Cardiac fibroblast (primary cell): ENCODE measurements around the gene FGD6.

Source experiments
- DNase-seq, 2 donors: peaks; one replicate each; pipeline versions ENCODE4 v3.0.0 to v3.0.0-alpha.2; 2010; ENCODE audit warnings: low read depth in 2 of 2
- H3K4me3 ChIP-seq, 2 donors: replicated peaks in 1 of 2; 1 replicate in 1 of 2; 2 replicates in 1 of 2; pipeline ENCODE4 v1.5.1; 2011; ENCODE audit warnings: low read depth in 2 of 2, low read length in 2 of 2, mild to moderate bottlenecking in 2 of 2, moderate library complexity in 1 of 2
- CTCF ChIP-seq: IDR thresholded peaks from one replicate; pipeline ENCODE4 v1.5.1; 2011; ENCODE audit warnings: low read depth, mild to moderate bottlenecking, low read length, inconsistent platforms

The FGD6 gene

GRCh38 chr12:95083938-95084337 is 133.3 kb downstream of the FGD6 start:
- peak; percentile 36 to 90 for DNase-seq
- H3K4me3 ChIP-seq, result no peak overlapping the region
- TF ChIP-seq CTCF, result no peak

GRCh38 chr12:95083471-95083870 is 133.8 kb downstream of the FGD6 start:
- H3K4me3 ChIP-seq, result no peak overlapping the region
- peak in 1 of 2 donors; percentile 45 for DNase-seq
- TF ChIP-seq CTCF, result no peak

- DNase-seq, result peak; percentile 5 to 60
Observed at GRCh38 chr12:95077341-95077740, 139.9 kb downstream of the FGD6 start.

GRCh38 chr12:95074766-95075165 is 142.5 kb downstream of the FGD6 start:
- DNase-seq, result peak in 1 of 2 donors; percentile 63
- no peak for TF ChIP-seq CTCF
- no peak overlapping the region for H3K4me3 ChIP-seq

More at GRCh38 chr12:95077341-95077740, 139.9 kb downstream of the FGD6 start:
- H3K4me3 ChIP-seq, result no peak overlapping the region
- TF ChIP-seq CTCF, result no peak

GRCh38 chr12:95073698-95074520 is 143.4 kb downstream of the FGD6 start:
- H3K4me3 ChIP-seq, result peak overlapping the region; percentile 88 to 89
- DNase-seq, result no peak
- peak; percentile 87 for TF ChIP-seq CTCF

- peak within 1 kb of the TSS; percentile 88 to 89 for H3K4me3 ChIP-seq
- no peak for TF ChIP-seq CTCF
- DNase-seq, result peak; percentile 94 to 96
Observed at GRCh38 chr12:95072900-95073697, 144.2 kb downstream of the FGD6 start, which contains the start of gene NR2C1. NR2C1 (minus strand) TSS chr12:95073618; CDS start chr12:95067384, 6,234 bp downstream.
